Type B pancreatic cell (in vitro differentiated cells): Measurements from ENCODE around the gene OPTN. TPM values are rescaled to one million over a fixed set of nuclear protein-coding genes. Genes with fewer than 3 reads are reported as not detected.
A peak's percentile ranks its signal among the peaks of the same experiment; 100 is the strongest.
"Not testable (repeated sequence)": the region's sequence is repeated elsewhere in the genome, so short reads cannot be mapped to it uniquely, and the experiment has no call there.

Experiments used
- DNase-seq: peaks from one replicate; pipeline ENCODE4 v3.0.0; 2021; ENCODE audit warnings: mixed read lengths; ENCODE audit not compliant: unreplicated experiment; ENCODE audit errors: extremely low spot score
- H3K27ac Mint-ChIP-seq: 2 replicates; pipeline ENCODE4 v1.8.0; 2021; ENCODE audit warnings: mild to moderate bottlenecking, mixed read lengths
- H3K27me3 Mint-ChIP-seq: 2 replicates; pipeline ENCODE4 v1.8.0; 2021; ENCODE audit warnings: mixed read lengths
- H3K36me3 Mint-ChIP-seq: 2 replicates; pipeline ENCODE4 v1.8.0; 2021; ENCODE audit warnings: mixed read lengths
- H3K4me1 Mint-ChIP-seq: one replicate; pipeline ENCODE4 v1.8.0; 2021; ENCODE audit warnings: mixed read lengths; ENCODE audit not compliant: unreplicated experiment
- H3K4me3 Mint-ChIP-seq: 2 replicates; pipeline ENCODE4 v1.8.0; 2021; ENCODE audit warnings: mild to moderate bottlenecking, mixed read lengths
- H3K9me3 Mint-ChIP-seq: 2 replicates; pipeline ENCODE4 v1.8.0; 2021; ENCODE audit warnings: mixed read lengths
- total RNA-seq: library from RNA; stranded (reverse); gene quantifications from 2 replicates; pipeline ENCODE4 v1.2.1, GENCODE V29; 2021; ENCODE audit warnings: low replicate concordance
- TF ChIP-seq, protein P1 (sequence below): fragments of 200-600 bp; sonication (generic); conservative IDR thresholded peaks from 2 replicates; pipeline ENCODE4 v1.5.0; 2021; ENCODE audit warnings: antibody characterized with exemption, mild to moderate bottlenecking

The OPTN gene
- total RNA-seq, 1 donor from 2014 or later: 43.2 TPM

DNA sequence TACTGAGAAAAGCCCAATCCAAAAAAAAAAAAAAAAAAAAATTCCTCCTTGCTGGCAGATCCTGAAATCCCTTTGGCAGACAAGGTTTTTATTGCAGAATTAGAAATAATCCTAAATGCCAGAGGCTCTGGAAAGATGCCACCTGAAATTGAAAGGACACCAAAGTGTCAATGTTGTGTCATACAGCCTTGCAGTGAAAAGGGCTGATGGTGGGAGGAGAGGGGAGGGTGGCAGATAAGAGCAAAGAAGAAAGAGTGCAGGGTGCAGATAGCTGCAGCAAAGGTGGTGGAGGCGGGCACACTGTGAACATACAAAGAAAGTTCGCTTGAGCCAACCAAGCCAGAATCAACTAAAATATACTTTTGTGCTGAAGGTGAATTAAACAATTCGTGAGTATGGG lies 8.2 kb upstream of the OPTN start:
- peaks cover 11% of the 10 kb centered on the region for H3K4me1 Mint-ChIP-seq
- TF ChIP-seq, protein P1, sequence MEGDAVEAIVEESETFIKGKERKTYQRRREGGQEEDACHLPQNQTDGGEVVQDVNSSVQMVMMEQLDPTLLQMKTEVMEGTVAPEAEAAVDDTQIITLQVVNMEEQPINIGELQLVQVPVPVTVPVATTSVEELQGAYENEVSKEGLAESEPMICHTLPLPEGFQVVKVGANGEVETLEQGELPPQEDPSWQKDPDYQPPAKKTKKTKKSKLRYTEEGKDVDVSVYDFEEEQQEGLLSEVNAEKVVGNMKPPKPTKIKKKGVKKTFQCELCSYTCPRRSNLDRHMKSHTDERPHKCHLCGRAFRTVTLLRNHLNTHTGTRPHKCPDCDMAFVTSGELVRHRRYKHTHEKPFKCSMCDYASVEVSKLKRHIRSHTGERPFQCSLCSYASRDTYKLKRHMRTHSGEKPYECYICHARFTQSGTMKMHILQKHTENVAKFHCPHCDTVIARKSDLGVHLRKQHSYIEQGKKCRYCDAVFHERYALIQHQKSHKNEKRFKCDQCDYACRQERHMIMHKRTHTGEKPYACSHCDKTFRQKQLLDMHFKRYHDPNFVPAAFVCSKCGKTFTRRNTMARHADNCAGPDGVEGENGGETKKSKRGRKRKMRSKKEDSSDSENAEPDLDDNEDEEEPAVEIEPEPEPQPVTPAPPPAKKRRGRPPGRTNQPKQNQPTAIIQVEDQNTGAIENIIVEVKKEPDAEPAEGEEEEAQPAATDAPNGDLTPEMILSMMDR: no peak
- peaks cover 4% of the 10 kb centered on the region for H3K9me3 Mint-ChIP-seq
- DNase-seq: no peak
- H3K4me3 Mint-ChIP-seq: no peak overlapping the region
- peaks cover 3% of the 10 kb centered on the region for H3K27me3 Mint-ChIP-seq
- no peak overlapping the region for H3K27ac Mint-ChIP-seq
- no peaks in the 10 kb centered on the region for H3K36me3 Mint-ChIP-seq

DNA sequence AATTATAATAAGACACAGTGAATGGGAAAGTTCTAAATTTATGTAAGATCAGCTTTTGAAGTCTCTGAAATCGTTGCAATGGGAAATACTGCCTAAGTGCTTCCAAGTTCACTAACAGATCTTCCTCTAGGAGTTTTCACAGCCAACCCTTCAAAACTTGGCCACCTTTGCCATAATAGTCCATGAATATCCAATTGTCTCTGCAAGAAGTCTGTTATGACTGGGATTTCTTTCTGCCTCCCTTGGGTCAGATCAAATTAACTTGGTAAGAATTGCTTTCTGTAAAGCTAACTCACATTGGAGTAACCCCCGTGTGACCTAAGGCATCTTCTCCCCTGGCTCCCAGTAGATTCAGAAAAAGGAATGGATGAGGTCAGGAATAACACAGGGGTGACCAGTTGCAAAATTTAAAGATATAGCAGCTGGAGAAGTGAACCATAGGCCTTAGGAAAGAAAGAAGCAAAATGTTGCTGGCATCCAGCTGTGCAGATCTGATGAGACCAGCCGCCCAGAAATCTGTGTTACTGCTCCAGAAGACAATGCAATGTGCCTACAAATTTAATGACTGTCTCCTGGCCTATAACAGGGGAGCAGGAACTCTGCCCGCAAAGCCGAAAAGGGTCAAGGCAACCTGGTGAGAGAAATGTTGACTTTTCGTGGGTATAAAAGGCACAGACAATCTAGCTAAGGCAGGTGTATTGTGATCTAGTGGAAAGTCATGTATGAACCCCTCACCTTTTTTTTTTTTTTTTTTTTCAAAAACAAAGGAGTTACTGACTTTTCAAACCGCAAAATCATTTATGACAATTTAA lies 7.5 kb upstream of the OPTN start:
- H3K27me3 Mint-ChIP-seq: peaks cover 3% of the 10 kb centered on the region
- H3K4me3 Mint-ChIP-seq: peak overlapping the region; percentile 6
- peaks cover 11% of the 10 kb centered on the region for H3K4me1 Mint-ChIP-seq
- DNase-seq: no peak
- TF ChIP-seq, protein P1: no peak
- peaks cover 4% of the 10 kb centered on the region for H3K9me3 Mint-ChIP-seq
- no peaks in the 10 kb centered on the region for H3K36me3 Mint-ChIP-seq
- no peak overlapping the region for H3K27ac Mint-ChIP-seq

DNA sequence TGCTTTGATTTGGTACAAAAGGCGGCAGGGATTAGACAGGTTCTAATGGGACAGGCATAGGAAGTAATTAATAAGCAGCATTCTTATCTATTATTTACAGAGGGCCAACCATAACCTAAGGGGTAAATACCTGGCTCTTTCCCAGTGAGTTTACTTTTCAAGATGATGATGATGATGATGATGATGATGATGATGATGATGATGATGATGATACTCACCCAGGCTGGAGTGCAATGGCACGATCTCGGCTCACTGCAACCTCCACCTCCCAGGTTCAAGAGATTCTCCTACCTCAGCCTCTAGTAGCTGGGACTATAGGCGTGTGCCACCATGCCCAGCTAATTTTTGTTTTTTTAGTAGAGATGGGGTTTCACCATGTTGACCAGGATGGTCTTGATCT lies 5.9 kb upstream of the OPTN start:
- H3K4me1 Mint-ChIP-seq: peaks cover 14% of the 10 kb centered on the region
- not testable (repeated sequence) for DNase-seq

DNA sequence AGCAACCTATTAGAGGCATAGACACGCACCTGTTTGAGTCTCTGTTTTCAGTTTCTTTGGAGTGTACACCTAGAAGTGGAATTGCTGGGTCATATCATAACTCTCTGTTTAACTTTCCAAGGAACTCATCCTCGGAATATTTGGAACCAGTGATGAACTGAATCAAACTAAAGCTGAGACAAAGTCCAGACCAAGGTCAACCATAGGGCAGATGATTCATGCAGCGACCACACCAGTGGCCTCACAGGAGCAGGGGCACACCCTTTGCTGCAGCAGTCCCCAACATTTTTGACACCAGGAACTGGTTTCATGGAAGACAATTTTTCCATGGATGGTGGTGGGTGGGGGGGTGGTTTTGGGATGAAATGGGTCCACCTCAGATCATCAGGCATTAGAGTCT lies 4.9 kb upstream of the OPTN start:
- H3K4me1 Mint-ChIP-seq: peaks cover 15% of the 10 kb centered on the region
- peak overlapping the region; percentile 28 for H3K4me3 Mint-ChIP-seq
- H3K36me3 Mint-ChIP-seq: no peaks in the 10 kb centered on the region
- no peaks in the 10 kb centered on the region for H3K27me3 Mint-ChIP-seq
- no peak for DNase-seq
- TF ChIP-seq, protein P1: no peak
- peaks cover 4% of the 10 kb centered on the region for H3K9me3 Mint-ChIP-seq
- H3K27ac Mint-ChIP-seq: no peak overlapping the region

More for the DNA sequence above, 5.9 kb upstream of the OPTN start:
- not testable (repeated sequence) for H3K27me3 Mint-ChIP-seq, H3K36me3 Mint-ChIP-seq, H3K4me3 Mint-ChIP-seq, H3K27ac Mint-ChIP-seq, H3K9me3 Mint-ChIP-seq

DNA sequence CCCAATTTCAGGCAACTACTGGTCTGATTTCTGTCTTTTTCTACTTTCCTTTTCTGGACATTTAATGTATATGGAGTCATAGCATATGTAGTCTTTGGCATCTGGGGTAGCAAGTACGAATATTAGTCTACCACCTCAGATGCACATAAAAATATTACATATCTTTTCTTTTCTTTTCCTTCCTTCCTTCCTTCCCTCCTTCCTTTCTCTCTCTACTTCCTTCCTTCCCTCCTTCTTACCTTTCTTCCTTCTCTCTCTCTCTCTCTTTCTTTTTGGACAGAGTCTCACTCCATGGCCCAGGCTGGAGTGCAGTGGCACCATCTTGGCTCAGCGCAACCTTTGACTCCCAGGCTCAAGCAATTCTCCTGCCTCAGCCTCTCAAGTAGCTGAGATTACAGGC lies 4.0 kb upstream of the OPTN start:
- Mint-ChIP-seq H3K36me3 (no peaks in the 10 kb centered on the region), H3K4me1 (peaks cover 20% of the 10 kb centered on the region), H3K27ac (no peak overlapping the region), H3K9me3 (peaks cover 4% of the 10 kb centered on the region), H3K27me3 (no peaks in the 10 kb centered on the region), H3K4me3 (no peak overlapping the region)
- TF ChIP-seq, protein P1: no peak
- DNase-seq: no peak

DNA sequence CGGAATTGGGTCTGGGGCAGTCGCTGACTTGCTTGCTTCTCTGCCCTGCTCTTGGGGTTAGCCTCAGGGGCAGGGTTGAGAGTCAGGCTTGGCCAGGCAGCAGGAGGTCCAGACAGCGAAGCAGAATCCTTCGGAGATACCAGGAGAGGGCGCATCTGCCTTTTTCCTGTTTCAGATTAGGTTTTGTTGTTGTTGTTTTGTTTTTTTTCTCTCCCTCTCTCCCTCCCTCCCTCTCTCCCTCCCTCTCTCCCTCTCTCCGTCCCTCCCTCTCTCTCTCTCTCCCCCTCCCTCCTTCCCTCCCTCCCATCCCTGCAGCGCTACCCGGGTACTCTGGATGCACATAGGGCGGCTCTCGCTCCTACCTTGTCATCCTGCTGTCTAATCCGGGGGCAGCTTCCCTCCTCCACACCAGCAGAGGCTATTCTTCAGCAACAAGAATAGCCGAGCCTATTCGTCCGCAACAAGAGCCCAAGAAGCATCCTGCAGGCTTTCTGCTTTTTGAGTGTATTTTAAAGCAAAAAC lies 758 bp upstream of the OPTN start:
- no peak for DNase-seq
- Mint-ChIP-seq H3K36me3 (peaks cover 12% of the 10 kb centered on the region), H3K27me3 (no peaks in the 10 kb centered on the region), H3K9me3 (peaks cover 5% of the 10 kb centered on the region), H3K4me1 (peaks cover 19% of the 10 kb centered on the region), H3K27ac (peak overlapping the region; percentile 96), H3K4me3 (peak overlapping the region; percentile 92)
- TF ChIP-seq, protein P1: peak; percentile 35
